GM19395 (cell line): Measurements from ENCODE around the gene KMT2E.

Experiments used
- ATAC-seq: cut with Tn5 transposase; IDR thresholded peaks from one replicate; pipeline ENCODE4 v1.9.1; 2021; ENCODE audit warnings: mild to moderate bottlenecking, moderate library complexity; ENCODE audit not compliant: unreplicated experiment

The KMT2E gene

DNA sequence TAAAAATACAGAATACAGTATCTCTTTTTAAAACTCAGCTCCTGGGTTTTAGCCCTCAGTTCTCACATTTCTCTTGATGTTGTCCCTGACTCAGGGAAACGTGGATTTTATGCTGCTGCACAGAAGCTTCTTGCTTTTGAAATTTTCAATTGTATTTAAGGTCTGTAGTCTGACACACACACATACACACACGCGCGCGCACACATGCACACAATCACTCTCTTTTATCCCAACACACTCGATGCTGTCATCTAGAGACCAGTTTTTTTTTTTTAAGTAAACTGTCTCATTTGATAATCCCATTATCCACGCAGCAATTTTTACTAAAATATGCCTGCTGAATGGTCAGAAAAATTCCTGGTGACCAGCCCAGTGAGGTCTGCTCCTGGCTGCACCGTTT is 108.6 kb downstream of the KMT2E start:
- ATAC-seq: no peak

DNA sequence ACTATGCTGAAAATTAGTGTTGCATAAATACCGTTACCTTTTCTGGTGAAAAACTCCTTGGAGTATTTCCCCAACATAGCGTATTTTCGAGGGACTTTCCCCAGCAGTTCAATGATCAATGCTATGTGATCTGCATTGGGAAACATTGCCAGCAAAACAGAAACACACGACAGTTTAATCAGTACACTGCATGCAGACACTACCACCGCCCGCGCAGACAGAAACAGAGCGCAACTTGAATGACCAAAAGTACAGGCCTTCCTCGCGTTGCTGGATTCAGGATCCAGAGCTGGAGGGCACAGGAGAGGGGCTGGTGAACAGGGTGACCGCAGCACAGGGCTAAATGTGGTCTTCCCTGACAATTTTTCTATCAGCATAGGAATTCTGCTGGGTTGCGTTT is 111.7 kb downstream of the KMT2E start:
- no peak for ATAC-seq

DNA sequence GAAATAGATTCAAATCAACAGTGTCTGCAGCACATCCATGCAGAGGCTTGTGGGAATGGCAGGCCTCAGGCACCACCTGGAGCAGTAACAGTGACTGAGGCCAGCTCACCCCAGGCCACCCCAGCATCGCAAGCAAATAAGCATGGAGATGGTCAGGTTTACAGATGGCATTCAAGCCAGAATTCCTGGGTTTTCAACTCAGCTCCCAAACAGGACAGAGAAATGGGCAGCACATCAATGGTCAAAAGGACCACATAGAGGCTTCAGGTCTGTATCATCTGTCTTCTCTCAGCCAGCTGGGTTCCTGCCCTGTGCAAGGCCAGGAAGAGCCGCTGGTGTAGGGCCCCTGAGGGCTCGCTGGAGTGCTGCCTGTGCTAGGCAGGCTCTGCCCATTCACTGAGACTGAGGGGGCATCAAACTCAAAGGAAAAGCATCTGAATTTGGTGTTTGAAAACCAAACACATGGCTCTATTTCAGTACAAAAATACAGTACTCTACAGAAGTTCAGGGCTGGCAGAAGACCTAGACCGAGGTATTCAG is 112.5 kb downstream of the KMT2E start:
- ATAC-seq: no peak

DNA sequence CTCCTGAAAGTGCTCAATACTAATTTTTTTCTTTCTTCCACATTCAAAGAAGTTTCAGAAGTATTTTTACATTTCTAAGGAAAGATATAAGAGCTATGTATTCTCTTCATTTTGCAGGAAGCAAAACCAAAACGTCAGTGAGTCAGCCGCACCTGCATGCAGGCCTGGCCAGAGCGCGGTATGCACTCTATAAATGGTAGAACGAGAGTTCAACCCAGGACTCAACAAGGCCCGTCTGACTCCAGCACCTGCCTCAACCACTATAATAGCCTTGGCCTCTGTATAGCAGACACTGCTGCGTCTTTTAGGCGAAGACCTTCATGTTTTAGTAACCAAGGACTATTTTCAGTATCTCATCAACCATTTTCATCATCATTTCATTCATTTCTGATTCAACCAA is 113.2 kb downstream of the KMT2E start:
- no peak for ATAC-seq

DNA sequence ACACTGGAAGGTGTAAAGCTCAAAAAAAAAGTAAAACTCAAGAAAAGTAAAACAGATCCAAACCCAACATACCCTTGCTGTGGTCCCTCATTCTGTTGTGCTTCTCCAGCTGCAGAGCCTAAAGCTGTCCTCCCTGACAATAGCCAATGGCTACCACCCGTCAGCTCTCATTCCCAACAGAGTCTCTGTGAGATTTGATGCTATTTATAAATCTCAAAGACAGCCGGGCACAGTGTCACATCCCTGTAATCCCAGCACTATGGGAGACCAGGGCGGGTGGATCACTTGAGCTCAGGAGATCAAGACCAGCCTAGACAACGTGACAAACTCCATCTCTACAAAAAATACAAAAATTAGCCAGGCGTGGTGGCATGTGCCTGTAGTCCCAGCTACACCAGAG is 116.0 kb downstream of the KMT2E start:
- no peak for ATAC-seq

DNA sequence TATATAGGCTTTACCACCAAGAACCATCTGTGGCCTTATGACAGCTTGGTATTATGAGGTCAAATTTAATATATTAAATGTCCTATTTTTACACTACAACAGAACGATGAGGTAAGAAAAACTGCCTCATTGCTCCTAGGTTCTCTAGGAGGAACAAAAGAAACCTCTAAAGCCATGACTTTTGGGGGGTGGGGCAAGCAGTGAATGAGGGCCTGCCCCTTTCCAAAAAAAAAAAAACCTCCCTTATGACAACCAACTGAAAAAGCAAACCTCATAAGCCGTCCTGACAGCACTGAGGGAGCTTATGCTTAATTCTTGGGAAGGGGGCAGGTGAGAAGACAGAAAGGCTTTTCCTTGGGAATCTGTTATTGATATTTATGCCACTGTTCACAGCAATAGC is 116.6 kb downstream of the KMT2E start:
- no peak for ATAC-seq

DNA sequence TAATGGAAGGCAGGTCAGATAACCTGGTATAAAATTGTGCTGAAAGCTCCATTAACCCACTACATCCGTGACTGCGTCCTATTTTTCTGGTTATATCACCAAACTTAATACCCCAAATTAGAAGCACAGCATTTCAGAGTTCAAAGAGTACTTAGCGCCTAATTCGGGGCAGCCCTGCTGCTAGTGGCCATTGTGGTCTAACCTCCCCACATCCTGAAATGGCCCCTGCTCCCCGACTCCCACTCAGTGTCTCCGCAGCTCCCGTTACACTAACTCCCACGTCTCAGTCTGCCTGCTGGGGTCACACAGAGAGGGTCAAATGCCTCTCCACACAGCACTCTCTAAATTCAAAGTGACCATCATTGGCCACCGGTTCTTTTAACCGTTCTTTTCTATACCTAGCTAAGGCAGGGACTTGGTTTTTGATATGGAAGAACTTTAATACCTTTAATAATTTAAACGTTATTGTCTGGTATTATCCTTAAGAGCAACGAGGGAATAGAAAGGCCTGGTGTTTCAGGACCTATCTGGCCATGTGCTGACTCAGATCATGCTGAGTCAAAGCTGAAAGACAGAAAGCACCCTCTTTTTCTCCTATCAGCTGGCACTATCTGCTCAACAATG is 117.1 kb downstream of the KMT2E start:
- peak; percentile 61 for ATAC-seq

DNA sequence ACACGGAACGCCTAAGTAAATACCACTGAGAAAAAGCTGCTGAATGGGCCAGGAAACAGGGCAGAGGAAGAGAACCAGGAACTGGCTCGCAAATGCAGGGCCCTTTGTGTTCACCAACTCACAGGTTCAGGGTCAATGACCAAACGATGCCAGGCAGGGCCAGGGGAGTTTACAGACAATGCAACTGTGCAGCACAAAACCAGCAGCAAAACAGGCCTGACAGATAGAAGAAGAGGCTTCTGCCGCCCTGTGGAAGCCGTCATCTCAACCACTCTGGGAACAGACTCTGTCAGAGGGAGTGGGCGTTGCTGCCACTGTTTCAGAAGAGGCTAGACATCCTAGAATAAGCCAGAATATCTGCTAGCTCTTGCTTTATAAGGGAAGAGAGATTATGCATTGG is 117.9 kb downstream of the KMT2E start:
- no peak for ATAC-seq

DNA sequence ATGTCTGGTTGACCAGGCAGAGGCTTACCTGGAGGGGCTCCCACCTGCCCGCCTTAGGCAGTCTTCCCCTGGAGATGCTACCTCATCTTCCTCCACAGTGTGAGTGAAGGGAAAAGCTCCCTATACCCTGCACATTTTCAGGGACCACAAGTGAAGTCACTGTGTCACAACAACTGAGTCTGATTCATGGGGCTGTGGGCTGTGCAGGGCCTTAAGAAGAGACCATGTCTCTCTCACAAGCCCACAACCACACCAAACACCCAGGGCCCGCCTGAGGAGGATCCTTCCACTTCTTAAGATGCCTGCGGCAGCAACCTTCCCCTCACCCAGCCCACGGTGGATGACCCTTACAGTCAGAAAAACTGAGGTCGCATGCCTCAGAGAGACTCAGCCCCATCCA is 118.3 kb downstream of the KMT2E start:
- ATAC-seq: no peak

DNA sequence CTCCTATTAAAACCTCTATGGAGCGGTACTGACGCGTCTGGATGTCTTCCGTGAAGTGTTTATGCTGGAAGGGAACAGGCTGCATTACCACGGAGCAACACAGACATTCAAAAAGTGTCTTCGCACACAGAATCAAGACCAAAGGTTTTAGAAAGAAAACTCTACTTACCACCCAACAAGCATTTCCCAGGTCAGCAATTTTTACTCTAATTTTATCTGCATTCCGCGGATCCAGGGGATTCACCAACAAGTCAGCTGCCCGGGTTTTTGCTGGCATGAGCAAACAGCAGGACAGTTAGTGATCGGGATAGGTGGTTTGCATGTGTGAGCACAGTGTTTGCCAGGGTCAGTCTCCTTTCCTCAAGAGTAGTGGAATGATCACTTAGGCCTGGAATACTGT is 118.8 kb downstream of the KMT2E start:
- no peak for ATAC-seq

DNA sequence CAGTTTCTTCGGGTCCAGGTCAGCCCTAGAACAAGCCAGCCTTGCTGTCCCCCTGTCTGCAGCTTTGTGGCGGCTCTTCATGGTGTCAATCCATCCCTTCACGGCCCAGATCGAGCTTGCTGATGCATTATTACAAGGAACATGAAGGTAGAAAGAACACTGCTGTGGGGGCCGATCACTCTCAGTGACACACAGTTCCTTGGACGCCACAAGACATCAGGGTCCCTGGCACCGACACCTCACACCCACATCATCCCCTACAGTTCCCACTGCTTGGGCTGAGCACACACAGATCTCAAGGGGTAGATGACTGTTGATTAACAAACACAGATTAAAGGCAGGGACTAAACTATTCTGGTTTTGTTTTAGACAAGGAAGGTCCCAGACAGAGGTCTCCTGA is 119.4 kb downstream of the KMT2E start:
- no peak for ATAC-seq

DNA sequence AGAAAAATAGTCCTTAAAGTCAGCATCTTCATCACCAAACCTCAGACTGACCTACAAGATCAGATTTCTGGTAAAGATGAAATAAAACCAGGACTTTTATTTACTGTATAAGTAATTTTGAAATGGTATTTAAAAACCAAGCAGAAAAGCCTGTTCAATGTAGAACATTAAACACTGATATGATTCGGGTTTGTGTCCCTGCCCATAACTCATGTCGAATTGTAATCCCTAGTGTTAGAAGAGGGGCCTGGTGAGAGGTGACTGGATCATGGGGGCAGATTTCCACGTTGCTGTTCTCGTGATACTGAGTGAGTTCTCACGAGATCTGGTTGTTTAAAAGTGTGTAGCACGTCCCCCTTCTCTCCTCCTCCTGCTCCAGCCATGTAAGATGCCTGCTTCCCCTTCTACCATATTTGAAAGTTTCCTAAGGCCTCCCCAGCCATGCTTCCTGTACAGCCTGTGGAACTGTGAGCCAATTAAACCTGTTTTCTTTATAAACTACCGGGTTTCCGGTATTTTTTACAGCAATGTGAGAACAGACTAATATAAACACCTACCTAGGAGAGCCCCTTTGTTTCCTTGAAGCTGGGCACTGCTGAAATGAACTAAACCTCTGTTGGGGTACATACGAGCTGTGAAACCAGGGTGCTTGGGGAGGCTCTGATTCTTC is 120.1 kb downstream of the KMT2E start:
- ATAC-seq: no peak

DNA sequence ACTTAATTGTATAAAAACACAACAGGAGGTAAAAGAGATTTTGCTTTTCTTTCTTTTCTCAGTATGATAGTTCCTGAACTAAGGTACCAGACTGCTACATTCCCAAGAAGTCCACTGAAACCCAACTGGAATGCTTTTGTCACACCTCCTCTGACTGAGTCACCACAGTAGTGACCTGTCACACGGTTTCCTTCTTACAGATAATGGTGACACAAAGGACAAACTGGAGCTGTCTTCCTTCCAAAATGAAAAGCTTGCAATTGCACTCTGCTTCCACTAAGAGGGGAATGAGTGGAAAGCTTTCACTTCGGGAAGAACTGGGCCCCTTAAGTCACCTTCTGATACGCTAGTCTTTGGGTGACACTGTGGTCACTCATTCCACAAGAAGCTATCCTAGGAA is 122.2 kb downstream of the KMT2E start:
- no peak for ATAC-seq

DNA sequence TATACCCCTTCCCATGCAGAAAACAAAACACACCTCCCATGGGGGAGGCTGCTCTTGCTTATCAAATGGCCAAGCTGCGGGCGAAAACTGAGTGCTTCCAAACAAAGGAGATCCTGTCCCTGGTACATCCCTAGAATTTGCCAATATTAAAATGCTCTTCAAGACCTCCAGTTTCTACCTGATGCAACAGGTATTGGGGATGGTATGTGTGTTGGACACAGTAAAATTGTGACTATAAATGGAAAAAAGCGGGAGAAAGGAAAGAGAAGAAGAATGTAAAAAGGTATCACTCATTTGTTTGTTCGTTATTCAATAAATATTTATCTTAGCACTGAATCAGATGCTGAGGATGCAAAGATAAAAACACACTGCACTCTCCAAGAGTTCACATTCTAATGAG is 123.9 kb downstream of the KMT2E start:
- ATAC-seq: no peak

DNA sequence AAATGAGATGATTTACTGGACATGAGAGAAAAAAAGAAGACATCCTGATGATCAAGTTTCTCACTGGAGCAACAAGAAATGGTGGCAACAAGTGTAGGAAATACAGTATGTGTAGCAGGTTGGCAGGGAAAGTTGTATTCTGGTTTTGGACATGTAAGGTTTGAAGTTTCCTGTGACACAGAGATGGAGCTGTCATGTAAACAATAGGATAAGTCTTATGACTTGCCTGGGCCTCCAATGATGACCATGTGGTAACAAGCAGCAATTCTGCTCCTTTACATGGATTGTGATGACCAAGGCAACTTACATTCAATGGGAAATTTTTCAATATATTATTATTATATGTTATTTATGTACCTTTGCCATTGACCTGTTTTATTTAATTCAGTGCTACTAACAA is 125.4 kb downstream of the KMT2E start:
- no peak for ATAC-seq

DNA sequence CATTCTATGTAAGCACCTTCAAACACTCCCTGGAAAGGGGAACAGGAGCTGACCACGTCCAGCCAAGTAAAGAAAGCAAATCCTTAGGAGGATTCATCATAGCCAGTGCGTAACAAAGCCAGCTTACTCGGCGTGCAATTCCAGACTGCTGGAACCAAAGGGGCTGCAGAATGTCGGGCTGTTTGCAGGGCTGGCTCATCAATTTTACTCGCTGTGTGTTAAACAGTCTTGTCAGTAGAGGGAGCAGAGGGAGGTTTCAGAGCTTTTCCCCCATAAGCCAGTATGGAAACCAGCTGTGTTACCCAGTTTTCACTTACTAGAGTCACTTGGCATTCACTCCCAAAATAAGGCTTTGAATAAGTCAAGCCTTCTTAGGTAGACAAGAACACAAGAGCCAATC is 127.1 kb downstream of the KMT2E start:
- no peak for ATAC-seq

DNA sequence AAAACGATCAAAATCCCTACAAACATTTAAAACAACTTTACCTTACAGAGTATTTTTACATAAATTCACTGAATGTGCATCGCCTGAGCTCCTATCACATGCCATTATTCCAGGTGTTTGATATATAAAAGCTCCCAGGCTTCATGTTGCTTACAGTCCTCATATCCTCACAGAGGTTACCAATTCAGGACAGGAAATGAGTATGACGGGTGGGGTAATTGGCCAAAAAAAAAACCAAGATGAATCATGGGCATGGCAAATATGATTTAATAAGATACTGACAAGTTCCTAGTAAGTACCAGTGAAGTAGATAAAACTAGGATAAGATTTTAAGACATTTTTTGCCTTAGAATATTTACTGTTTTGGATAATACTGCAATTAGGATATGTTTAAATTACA is 135.8 kb downstream of the KMT2E start:
- no peak for ATAC-seq

DNA sequence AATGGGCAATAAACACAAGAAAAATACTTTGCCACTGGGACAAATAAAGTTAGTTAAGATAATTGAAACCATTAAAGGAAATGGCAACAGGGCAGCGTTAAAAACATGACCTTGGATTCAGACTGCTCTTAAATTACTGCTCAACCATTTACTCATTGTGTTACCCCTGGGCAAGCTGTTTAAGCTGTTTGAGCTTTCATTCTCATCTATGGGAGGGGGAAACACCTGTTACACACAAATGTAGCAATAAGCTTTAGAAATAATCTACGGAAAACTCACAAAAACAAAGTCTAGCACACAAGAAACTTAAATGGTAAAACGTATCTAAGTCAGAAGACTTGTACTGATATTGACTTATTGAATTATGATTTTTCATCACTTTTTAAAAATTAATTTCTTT is 137.1 kb downstream of the KMT2E start:
- no peak for ATAC-seq

DNA sequence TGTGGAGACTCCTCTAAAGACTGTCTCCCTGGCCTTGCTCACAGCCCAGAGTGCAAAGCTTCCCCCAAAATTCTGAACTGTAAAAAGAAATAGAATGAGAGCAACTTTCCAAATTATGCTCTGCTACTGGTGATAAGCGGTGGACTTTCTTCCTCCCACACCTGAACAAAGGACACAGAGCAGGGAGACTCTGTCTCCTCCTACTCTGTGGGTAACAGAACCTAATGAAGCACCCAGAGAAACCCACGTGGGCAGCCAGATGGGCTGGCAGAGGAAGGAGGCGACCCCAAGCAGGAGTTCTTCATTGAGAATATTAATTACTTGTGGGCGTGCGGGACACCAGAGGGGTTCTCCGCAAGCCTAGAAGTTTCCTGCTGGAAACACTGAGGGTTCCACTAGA is 139.5 kb downstream of the KMT2E start:
- ATAC-seq: no peak

DNA sequence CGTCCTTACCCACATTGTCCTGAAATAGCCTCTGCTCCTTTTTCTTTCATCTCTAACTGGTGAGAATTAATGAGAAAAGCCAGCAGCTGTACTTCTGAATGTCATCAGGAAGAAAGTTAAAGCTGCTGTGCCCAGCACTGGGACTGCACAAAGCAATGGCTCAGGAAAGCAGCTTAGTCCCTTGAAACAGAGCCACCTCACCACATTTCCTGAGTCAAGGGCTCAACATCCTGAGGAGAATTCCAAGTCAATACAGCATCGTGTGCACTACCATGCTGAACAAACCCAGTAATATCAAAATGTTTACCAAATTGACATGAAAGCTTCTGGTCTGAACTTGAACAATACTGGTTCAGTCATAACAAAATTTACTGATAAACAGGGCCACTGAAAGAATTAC is 140.1 kb downstream of the KMT2E start:
- no peak for ATAC-seq

DNA sequence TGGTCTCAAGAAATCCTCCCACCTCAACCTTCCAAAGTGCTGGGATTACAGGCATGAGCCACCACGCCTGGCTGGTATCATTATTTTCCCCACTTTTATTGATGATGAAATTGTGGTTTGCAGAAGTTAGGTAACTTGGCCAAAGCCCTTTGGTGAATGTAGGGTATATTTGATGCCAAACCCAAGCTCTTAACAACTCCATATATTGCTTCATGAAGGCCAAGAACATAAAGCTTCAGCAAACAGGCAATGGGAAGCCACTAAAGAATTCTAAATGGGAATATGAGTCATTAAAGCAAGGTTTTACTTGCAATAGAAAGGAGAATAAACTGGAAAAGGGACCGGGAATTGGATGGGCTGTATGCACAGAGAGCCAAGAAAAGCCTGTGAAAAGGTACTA is 142.7 kb downstream of the KMT2E start:
- no peak for ATAC-seq

DNA sequence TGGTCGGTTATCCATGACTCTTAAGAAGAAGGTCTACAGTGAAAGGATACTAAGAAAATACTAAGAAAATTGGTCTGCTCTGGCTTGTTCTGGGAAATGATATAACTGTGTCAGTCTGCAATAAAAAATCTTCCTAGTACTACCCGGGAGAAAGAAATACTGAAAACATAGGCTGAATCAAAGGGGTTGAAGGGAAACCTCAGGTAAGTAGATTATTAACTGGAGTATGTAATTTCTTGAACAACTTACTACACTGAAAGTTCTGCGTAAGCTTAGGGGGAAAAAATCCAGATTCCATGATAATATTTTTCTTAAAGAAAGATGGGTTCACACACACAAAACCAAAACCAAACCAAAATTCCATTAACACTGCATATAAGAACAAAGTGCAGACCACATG is 143.3 kb downstream of the KMT2E start:
- ATAC-seq: peak; percentile 76

DNA sequence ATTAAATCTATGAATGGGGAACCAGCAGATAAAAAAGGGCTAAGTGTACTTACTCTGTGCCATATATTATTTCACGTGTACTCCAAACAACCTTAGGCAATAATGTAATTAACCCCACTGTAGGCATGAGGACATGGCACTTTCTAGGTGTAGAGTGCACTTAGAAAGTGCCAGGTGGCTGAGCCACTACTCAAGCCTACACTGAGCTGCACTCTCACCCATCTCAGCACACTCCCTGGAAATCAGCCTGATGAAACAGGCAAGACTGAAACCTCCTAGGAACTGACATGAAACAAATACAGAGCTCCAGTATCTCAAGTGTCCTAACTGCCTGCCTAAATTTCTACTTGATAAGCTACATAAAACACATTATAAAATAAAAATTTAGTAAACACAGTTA is 147.4 kb downstream of the KMT2E start:
- ATAC-seq: no peak
